Esophagus muscularis mucosa (tissue), 3 donors: ENCODE results near the gene FRMD4A.

ENCODE experiments used
- POLR2AphosphoS5 ChIP-seq, 2 donors: sonication (generic); formaldehyde crosslinking; IDR thresholded peaks; one replicate each; pipeline ENCODE4 v1.6.1; 2017; ENCODE audit warnings: antibody characterized with exemption in 2 of 2
- TF ChIP-seq, protein P1 (sequence below), 3 experiments: fragments of 200-600 bp in 2 of 3; fragments of 450-650 bp in 1 of 3; sonication (generic) in 2 of 3; IDR thresholded peaks; one replicate each; pipeline ENCODE4 v1.5.1; 2017 to 2019; ENCODE audit warnings: antibody characterized with exemption in 3 of 3, mild to moderate bottlenecking in 2 of 3, moderate library complexity in 1 of 3

DNA sequence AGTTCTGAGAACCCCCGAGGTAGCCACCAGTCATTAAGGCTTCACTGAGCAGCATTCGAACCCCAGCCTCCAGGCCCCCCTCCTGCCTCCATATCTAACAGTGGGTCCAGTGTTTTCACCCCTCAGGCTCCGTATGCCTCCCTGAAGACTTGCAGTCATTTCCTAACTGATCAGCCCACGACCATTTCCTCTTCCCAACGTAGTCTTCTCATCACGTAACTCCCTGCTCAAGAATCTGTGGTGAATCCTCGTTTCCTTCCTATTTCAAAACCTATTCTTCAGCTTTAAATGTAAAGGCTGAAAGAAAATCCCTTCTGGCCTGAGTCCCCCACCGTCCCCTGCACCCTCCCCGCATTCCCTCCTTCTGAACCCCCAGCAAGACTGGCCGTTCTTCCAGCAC, 21.1 kb downstream of the FRMD4A start:
- TF ChIP-seq, protein P1, sequence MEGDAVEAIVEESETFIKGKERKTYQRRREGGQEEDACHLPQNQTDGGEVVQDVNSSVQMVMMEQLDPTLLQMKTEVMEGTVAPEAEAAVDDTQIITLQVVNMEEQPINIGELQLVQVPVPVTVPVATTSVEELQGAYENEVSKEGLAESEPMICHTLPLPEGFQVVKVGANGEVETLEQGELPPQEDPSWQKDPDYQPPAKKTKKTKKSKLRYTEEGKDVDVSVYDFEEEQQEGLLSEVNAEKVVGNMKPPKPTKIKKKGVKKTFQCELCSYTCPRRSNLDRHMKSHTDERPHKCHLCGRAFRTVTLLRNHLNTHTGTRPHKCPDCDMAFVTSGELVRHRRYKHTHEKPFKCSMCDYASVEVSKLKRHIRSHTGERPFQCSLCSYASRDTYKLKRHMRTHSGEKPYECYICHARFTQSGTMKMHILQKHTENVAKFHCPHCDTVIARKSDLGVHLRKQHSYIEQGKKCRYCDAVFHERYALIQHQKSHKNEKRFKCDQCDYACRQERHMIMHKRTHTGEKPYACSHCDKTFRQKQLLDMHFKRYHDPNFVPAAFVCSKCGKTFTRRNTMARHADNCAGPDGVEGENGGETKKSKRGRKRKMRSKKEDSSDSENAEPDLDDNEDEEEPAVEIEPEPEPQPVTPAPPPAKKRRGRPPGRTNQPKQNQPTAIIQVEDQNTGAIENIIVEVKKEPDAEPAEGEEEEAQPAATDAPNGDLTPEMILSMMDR (IDR thresholded peaks at IDR 0.05), result no peak
- no peak for TF ChIP-seq POLR2AphosphoS5 (IDR thresholded peaks at IDR 0.05)
